GM23338 (cell line): ENCODE data around the gene UHRF1. TPM values are rescaled to one million over a fixed set of nuclear protein-coding genes. Genes with fewer than 3 reads are reported as not detected.

Experiments
- ATAC-seq: fragments of 200-7000 bp; cut with Tn5 transposase; 3 replicates; pipeline ENCODE4 v1.9.1; 2020
- DNase-seq: peaks from one replicate; pipeline ENCODE4 v3.0.0-alpha.2; 2015; ENCODE audit warnings: low spot score
- H2AFZ ChIP-seq: fragments of 200-600 bp; sonication (generic); 2 replicates; pipeline ENCODE4 v1.8.0; 2016; ENCODE audit warnings: antibody characterized with exemption, mild to moderate bottlenecking, moderate library complexity
- H3F3A ChIP-seq: fragments of 200-600 bp; sonication (generic); replicated peaks from 2 replicates; pipeline ENCODE4 v1.8.0; 2017; ENCODE audit warnings: antibody characterized with exemption, mixed run types, low read depth
- H3K27ac ChIP-seq: fragments of 200-600 bp; sonication (generic); 2 replicates; pipeline ENCODE4 v1.6.1; 2016; ENCODE audit warnings: low read depth
- H3K27me3 ChIP-seq: fragments of 200-600 bp; sonication (generic); 2 replicates; pipeline ENCODE4 v1.8.0; 2016; ENCODE audit warnings: mild to moderate bottlenecking, mixed run types, moderate library complexity; ENCODE audit not compliant: insufficient read depth
- H3K36me3 ChIP-seq: fragments of 200-600 bp; sonication (generic); 2 replicates; pipeline ENCODE4 v1.8.0; 2016; ENCODE audit warnings: mild to moderate bottlenecking; ENCODE audit not compliant: insufficient read depth
- H3K4me1 ChIP-seq: fragments of 200-600 bp; sonication (generic); 2 replicates; pipeline ENCODE4 v1.8.0; 2016; ENCODE audit warnings: mild to moderate bottlenecking, moderate library complexity; ENCODE audit not compliant: insufficient read depth
- H3K4me2 ChIP-seq: fragments of 200-600 bp; sonication (generic); 2 replicates; pipeline ENCODE4 v1.7.1; 2017; ENCODE audit warnings: mixed run types
- H3K4me3 ChIP-seq: fragments of 200-600 bp; sonication (generic); 2 replicates; pipeline ENCODE4 v1.6.1; 2016; ENCODE audit warnings: mixed run types
- H3K79me2 ChIP-seq: fragments of 200-600 bp; sonication (generic); replicated peaks from 2 replicates; pipeline ENCODE4 v1.8.0; 2017; ENCODE audit warnings: mild to moderate bottlenecking; ENCODE audit not compliant: insufficient read depth
- H3K9me2 ChIP-seq: fragments of 200-600 bp; sonication (generic); 2 replicates; pipeline ENCODE4 v1.8.0; 2017; ENCODE audit not compliant: insufficient read depth
- H4K20me1 ChIP-seq: fragments of 200-600 bp; sonication (generic); replicated peaks from 2 replicates; pipeline ENCODE4 v1.8.0; 2017; ENCODE audit warnings: mild to moderate bottlenecking; ENCODE audit not compliant: insufficient read depth
- H3K27ac Mint-ChIP-seq: 2 replicates; pipeline ENCODE4 v1.8.0; 2020; ENCODE audit warnings: inconsistent platforms, mild to moderate bottlenecking, moderate library complexity, mixed read lengths
- H3K27me3 Mint-ChIP-seq: 3 replicates; pipeline ENCODE4 v1.8.0; 2022; ENCODE audit warnings: low read depth, mild to moderate bottlenecking, moderate library complexity, mixed read lengths, inconsistent platforms; ENCODE audit not compliant: insufficient read depth, poor library complexity
- H3K36me3 Mint-ChIP-seq: 3 replicates; pipeline ENCODE4 v1.8.0; 2021; ENCODE audit warnings: low read depth, mild to moderate bottlenecking, inconsistent platforms, moderate library complexity, mixed read lengths
- H3K4me1 Mint-ChIP-seq: 3 replicates; pipeline ENCODE4 v1.8.0; 2020; ENCODE audit warnings: mild to moderate bottlenecking, inconsistent platforms, mixed read lengths
- H3K4me3 Mint-ChIP-seq: 3 replicates; pipeline ENCODE4 v1.8.0; 2021; ENCODE audit warnings: moderate library complexity, mild to moderate bottlenecking, inconsistent platforms, mixed read lengths
- H3K9me3 Mint-ChIP-seq: 3 replicates; pipeline ENCODE4 v1.8.0; 2020; ENCODE audit warnings: moderate library complexity, mild to moderate bottlenecking, inconsistent platforms, mixed read lengths
- CREB1 ChIP-seq: fragments of 250-450 bp; sonication (Bioruptor Pico); IDR thresholded peaks from 2 replicates; pipeline ENCODE4 v1.5.0; 2020; ENCODE audit warnings: low read depth, mild to moderate bottlenecking, moderate library complexity
- ETS1 ChIP-seq: IDR thresholded peaks from 2 replicates; pipeline ENCODE4 v1.6.1; 2016; ENCODE audit warnings: antibody characterized with exemption
- EZH2 ChIP-seq: fragments of 200-600 bp; sonication (generic); IDR thresholded peaks from one replicate; pipeline ENCODE4 v1.8.0; 2017; ENCODE audit warnings: antibody characterized with exemption, mild to moderate bottlenecking, low read depth; ENCODE audit not compliant: unreplicated experiment
- EZH2phosphoT487 ChIP-seq: fragments of 200-600 bp; sonication (generic); IDR thresholded peaks from one replicate; pipeline ENCODE4 v1.8.1; 2018; ENCODE audit warnings: antibody characterized with exemption; ENCODE audit not compliant: unreplicated experiment
- JUNB ChIP-seq: IDR thresholded peaks from one replicate; pipeline ENCODE4 v1.6.1; 2016; ENCODE audit warnings: antibody characterized with exemption; ENCODE audit not compliant: unreplicated experiment
- NANOG ChIP-seq: IDR thresholded peaks from 2 replicates; pipeline ENCODE4 v1.6.1; 2016; ENCODE audit warnings: antibody characterized with exemption, borderline replicate concordance
- POLR2AphosphoS5 ChIP-seq: IDR thresholded peaks from 2 replicates; pipeline ENCODE4 v1.6.1; 2016; ENCODE audit warnings: antibody characterized with exemption, low read depth
- REST ChIP-seq: IDR thresholded peaks from one replicate; pipeline ENCODE4 v1.6.1; 2018; ENCODE audit warnings: antibody characterized with exemption; ENCODE audit not compliant: unreplicated experiment
- STAT1 ChIP-seq: IDR thresholded peaks from one replicate; pipeline ENCODE4 v1.6.1; 2016; ENCODE audit warnings: antibody characterized with exemption; ENCODE audit not compliant: unreplicated experiment
- ZNF114 ChIP-seq: fragments of 250-450 bp; sonication (Bioruptor Pico); IDR thresholded peaks from 2 replicates; pipeline ENCODE4 v1.5.0; 2020; ENCODE audit warnings: mild to moderate bottlenecking, moderate library complexity
- ZNF331 ChIP-seq: fragments of 250-450 bp; sonication (Bioruptor Pico); IDR thresholded peaks from 2 replicates; pipeline ENCODE4 v1.5.0; 2020; ENCODE audit warnings: low read depth, mild to moderate bottlenecking, moderate library complexity
- ZNF462 ChIP-seq: fragments of 250-450 bp; sonication (Bioruptor Pico); IDR thresholded peaks from 2 replicates; pipeline ENCODE4 v1.5.0; 2020; ENCODE audit warnings: mild to moderate bottlenecking, moderate library complexity
- polyA plus RNA-seq: library from polyadenylated mRNA; unstranded; fragments of >200 nt; fragmentation: Nextera tagmentation; extraction: Ambion mirVana; gene quantifications from 2 replicates; pipeline ENCODE4 v1.2.1, GENCODE V29; 2016
- total RNA-seq: library from RNA; depleted of rRNA; stranded (reverse); fragments of >200 nt; shearing (Covaris generic); gene quantifications from 2 replicates; pipeline ENCODE4 v1.2.3, GENCODE V29; 2014
- TF ChIP-seq, protein P1 (sequence below), 2 experiments: fragments of 200-600 bp in 1 of 2; sonication (generic) in 1 of 2; conservative IDR thresholded peaks; 2 replicates each; pipeline versions ENCODE4 v1.5.1 to v1.6.1; 2016 to 2017; ENCODE audit warnings: antibody characterized with exemption in 2 of 2, low read depth in 2 of 2, mild to moderate bottlenecking in 2 of 2, moderate library complexity in 1 of 2

The UHRF1 gene
- total and polyA plus RNA-seq, 2 experiments from 2014 or later, result 20.3 to 45.7 TPM

DNA sequence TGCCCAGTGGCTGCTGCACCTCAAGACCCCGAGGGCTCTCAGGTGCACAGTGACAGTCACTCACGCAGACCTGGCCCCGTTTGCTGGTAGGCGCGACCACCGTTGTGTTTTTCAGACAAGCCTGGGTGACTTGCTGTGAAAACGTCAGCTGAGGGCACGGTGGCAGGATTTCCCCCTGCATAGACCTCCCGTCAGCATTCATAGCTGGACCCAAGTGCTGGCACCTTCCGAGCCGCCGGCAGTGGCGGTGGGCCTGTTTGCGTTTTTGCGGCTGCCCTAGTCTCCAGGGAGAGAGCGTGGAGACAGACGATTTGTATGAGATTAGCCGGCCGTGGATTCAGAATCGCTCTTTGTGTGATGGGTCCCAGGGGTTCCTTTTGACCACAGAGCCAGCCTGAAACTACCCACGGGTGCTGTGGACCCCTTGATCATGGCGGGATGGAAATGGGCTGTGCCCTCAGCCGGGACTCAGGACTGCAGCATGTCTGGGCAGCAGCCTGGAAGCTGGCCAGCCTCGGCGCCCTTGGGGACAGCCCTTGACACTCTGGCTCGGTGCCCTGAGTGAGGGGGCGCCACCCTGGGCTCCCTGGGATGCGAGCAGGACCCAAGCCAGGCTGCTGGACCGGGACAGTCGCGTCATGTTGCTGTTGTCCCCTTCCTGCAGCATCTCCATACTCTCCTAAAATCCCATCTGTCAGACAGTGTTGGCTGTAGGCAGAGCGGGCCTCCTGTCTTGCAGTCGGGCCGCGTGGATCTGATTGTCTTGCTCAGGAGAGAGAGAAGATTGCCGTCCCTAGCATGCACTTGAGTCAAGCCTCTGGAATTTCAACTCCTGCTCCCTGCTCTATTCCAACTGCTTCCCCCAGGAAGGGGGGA is 68.2 kb downstream of the UHRF1 start:
- Mint-ChIP-seq H3K4me1 (peaks cover 16% of the 10 kb centered on the region), H3K9me3 (no peaks in the 10 kb centered on the region), H3K4me3 (no peak overlapping the region), H3K27ac (no peak overlapping the region), H3K27me3 (peaks cover 11% of the 10 kb centered on the region), H3K36me3 (no peaks in the 10 kb centered on the region; the same call in 2 of the 3 replicates)
- H2AFZ ChIP-seq, result no peak overlapping the region
- no peaks in the 10 kb centered on the region for H3K9me2 ChIP-seq
- H3K36me3 ChIP-seq, result no peaks in the 10 kb centered on the region
- no peaks in the 10 kb centered on the region for H3K4me1 ChIP-seq
- TF ChIP-seq EZH2phosphoT487 (no peak), STAT1 (no peak), ZNF114 (CRISPR knock-in tag) (no peak), NANOG (no peak), ZNF331 (CRISPR knock-in tag) (no peak), ETS1 (no peak), POLR2AphosphoS5 (no peak), REST (no peak), JUNB (no peak), CREB1 (no peak), EZH2 (no peak), ZNF462 (no peak)
- TF ChIP-seq, protein P1, sequence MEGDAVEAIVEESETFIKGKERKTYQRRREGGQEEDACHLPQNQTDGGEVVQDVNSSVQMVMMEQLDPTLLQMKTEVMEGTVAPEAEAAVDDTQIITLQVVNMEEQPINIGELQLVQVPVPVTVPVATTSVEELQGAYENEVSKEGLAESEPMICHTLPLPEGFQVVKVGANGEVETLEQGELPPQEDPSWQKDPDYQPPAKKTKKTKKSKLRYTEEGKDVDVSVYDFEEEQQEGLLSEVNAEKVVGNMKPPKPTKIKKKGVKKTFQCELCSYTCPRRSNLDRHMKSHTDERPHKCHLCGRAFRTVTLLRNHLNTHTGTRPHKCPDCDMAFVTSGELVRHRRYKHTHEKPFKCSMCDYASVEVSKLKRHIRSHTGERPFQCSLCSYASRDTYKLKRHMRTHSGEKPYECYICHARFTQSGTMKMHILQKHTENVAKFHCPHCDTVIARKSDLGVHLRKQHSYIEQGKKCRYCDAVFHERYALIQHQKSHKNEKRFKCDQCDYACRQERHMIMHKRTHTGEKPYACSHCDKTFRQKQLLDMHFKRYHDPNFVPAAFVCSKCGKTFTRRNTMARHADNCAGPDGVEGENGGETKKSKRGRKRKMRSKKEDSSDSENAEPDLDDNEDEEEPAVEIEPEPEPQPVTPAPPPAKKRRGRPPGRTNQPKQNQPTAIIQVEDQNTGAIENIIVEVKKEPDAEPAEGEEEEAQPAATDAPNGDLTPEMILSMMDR (conservative IDR thresholded peaks at IDR 0.05; ENCODE audit: low read depth in 2 of 2), result no peak
- H3K4me3 ChIP-seq, result no peak overlapping the region
- DNase-seq (no peak), ATAC-seq (no peak)
- H3K79me2 ChIP-seq, result peaks cover 98% of the 10 kb centered on the region
- H3K4me2 ChIP-seq, result no peak overlapping the region
- no peaks in the 10 kb centered on the region for H3K27me3 ChIP-seq
- H3K27ac ChIP-seq, result 0 out of 2 replicates have a peak overlapping the region, but pooled peaks have one; percentile 26
- H4K20me1 ChIP-seq, result peaks cover 39% of the 10 kb centered on the region
- H3F3A ChIP-seq, result 0 out of 2 replicates have a peak, but pooled peaks cover 3% of the 10 kb centered on the region
